ENCODE results near the gene TFCP2L1.

DNA sequence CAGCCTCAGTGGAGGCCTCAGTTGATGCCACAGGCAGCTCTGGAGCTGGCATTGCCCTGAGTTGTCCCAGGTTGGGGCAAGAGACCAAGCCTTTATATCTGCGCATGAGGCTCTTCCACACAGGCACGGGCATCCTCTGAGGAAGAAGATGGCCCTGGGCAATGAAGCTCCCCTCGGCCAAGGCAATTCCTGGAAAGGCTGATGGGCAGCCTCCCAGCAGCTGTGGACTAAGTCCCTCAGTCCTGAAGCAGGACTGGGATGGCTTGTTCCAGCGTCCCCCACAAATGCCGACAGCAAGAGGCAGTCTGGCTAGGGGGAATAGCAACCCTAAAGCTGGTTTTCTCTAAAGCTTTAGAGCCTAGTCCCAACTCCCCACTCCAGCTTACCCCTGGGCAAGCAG lies 90.0 kb downstream of the TFCP2L1 start:
- TF ChIP-seq EZH2 (IDR thresholded peaks at IDR 0.05) (no peak), POLR2AphosphoS5 (IDR thresholded peaks at IDR 0.05; ENCODE audit: borderline replicate concordance, low read depth, low read length) (no peak), FOXP2 (optimal IDR thresholded peaks at IDR 0.05; ENCODE audit: control extremely low read depth, extremely low read length, insufficient read depth) (no peak)

All from SK-N-MC (cell line).